Measurements from ENCODE around the gene GASK1B. TPM values are rescaled to one million over a fixed set of nuclear protein-coding genes. Genes with fewer than 3 reads are reported as not detected.

The GASK1B gene
- total RNA-seq, 1 donor from 2014 or later = not detected

Other genes with a start within 250 kb of the GASK1B start
- not detected in 2 replicates for gene TMEM144, start 37.5 kb upstream of the GASK1B start, total RNA-seq